Measurements from ENCODE around the gene PTCD2.
A peak's percentile ranks its signal among the peaks of the same experiment; 100 is the strongest.

PTCD2 gene

DNA sequence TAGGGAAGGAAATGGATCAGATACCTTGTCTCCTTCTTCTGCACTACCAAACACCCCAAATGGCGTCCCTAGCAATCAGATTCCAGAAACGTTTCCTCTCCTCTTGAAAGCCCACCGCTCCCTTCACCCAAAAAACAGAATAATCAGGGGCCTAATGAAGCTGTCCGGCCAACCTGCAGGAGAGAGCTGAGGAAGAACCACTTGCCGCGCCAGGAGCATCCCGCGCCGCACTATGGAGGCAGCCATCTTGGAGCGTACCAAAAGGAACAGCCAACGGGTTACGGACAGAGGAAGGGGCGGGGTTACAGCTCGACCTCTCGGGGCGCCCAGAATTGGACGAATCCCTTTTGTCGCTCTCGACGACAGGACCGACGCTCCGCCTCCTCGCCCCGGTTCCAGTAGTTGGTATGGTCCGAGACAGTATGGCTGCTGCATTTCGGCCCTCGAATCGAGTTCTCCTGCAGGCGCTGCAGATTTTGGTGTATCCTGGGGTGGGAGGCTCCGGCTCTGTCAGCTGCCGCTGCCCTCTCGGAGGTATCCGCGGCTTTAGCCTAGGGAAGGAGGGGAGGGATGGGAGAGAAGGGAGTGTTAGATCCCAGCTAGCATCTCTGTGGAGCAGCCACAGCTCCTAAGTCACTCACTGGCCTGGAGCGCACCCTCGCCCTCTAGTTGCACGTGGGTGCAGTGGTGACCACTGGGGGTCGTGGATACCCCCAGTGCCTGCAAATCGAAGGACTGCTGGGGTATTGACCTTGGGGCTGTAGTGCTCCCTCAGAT is at the start of gene PTCD2, which contains the start of gene MRPS27:
PTCD2 (plus strand) TSS at position 398 of the 777 bp plus-strand sequence; CDS start at position 408, 10 bp downstream.
MRPS27 (minus strand) TSS at position 265 of the 777 bp plus-strand sequence; CDS start at position 246, 19 bp downstream.
- in situ Hi-C loops (cut with HindIII; ENCODE audit: low pct_ligation_motif_present, low pct_unique_long_range_greater_than_20kb, low sequenced_read_pairs) = no loop called here
- peak; percentile 97 for DNase-seq

GRCh38 chr5:72271702-72272101 is 48.5 kb upstream of the PTCD2 start:
- in situ Hi-C loops (cut with HindIII; ENCODE audit: low pct_ligation_motif_present, low pct_unique_long_range_greater_than_20kb, low sequenced_read_pairs) = no loop called here
- no peak for DNase-seq

- in situ Hi-C loops (cut with HindIII; ENCODE audit: low pct_ligation_motif_present, low pct_unique_long_range_greater_than_20kb, low sequenced_read_pairs) = no loop called here
- DNase-seq = no peak
These were observed 47.8 kb upstream of the PTCD2 start for GRCh38 chr5:72272398-72272797.

- no peak for DNase-seq
- in situ Hi-C loops (cut with HindIII; ENCODE audit: low pct_ligation_motif_present, low pct_unique_long_range_greater_than_20kb, low sequenced_read_pairs) = no loop called here
These were observed 46.6 kb upstream of the PTCD2 start for GRCh38 chr5:72273547-72273946.

DNA sequence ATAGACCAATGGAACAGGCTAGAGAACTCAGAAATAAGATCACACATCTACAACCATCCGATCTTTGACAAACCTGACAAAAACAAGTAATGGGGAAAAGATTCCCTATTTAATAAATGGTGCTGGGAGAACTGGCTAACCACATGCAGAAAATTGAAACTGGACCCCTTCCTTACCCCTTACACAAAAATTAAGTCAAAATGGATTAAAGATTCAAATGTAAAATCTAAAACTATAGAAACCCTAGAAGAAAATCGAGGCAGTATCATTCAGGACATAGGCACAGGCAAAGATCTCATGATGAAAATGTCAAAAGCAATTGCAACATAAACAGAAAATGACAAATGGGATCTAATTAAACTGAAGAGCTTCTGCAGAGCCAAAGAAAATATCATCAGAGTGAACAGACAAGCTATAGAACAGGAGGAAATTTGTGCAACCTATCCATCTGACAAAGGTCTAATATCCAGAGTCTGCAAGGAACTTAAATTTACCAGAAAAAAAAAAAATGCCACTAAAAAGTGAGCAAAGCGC is 43.9 kb upstream of the PTCD2 start:
- in situ Hi-C loops (cut with HindIII; ENCODE audit: low pct_ligation_motif_present, low pct_unique_long_range_greater_than_20kb, low sequenced_read_pairs) = no loop called here
- no peak for DNase-seq

DNA sequence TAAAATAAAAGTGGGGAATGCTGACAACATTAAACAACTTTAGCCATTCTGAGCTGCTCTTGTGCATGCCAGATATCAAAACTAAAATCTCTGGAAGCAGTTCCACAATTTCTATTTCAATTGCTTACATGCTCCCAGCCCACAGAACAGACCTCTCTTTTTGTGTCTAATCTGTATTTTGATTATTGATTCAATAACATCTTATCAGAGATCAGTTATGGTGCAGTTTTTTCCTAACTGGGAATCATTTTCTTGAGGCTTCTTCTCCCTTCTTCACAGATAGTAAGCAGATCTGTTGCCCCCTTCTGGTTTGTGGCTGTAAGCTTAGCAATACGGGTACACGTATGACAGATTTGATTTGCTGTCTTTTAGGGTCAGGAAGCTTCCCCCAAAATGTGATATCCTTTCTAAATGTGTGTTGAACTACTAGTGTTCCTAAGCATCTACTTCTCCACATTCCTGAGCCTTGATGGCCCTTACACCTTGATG is 39.5 kb upstream of the PTCD2 start:
- in situ Hi-C loops (cut with HindIII; ENCODE audit: low pct_ligation_motif_present, low pct_unique_long_range_greater_than_20kb, low sequenced_read_pairs) = no loop called here
- peak; percentile 41 for DNase-seq

DNA sequence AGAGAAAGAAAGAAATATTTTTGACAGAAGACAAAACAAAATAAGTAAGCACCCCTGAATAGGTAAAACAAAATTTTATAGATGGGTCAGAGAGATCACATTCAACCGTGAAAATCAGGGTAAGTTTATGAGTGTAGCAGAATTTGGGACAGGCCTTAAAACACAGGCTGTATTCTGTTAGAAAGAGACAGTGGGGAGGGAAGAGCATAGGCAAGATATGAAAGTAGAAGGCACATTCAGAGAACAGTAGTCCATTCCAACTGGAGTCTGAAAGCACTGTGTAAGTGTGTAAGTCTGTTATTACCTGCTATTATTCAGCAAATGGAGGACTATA is 38.8 kb upstream of the PTCD2 start:
- no peak for DNase-seq
- in situ Hi-C loops (cut with HindIII; ENCODE audit: low pct_ligation_motif_present, low pct_unique_long_range_greater_than_20kb, low sequenced_read_pairs) = no loop called here

DNA sequence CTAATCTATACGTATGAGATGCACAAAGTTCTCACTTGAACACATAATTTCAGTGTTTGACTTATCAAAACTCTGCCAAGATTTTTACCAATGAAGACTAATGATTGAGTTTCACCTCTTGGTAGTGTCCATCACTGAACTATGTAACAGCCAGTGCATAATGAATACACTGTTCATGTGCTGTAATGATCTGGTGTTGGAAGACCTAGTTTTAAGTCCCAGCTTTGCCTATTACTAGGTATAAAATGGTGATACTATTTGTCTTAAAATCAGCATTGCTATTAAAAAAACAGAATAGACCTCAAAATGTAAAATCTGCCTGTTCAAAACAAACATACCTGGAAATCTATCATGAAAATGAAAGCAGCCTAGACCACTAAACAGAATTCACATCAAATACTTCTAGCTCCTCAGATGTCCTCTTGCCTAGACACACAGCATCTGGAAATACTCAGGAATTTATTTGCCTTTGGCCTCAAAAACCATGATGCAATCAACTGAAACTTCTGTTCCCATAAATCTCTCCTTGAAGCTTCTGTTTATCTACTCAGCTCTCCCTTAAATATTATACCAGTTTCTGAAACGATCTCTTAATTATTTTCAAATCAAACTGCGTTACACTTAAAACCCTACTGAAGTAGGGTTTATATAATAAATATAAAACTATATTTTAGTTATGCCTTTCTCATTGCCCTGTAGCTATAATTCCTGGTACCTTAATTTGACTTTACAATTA is 38.2 kb upstream of the PTCD2 start:
- peak; percentile 50 for DNase-seq
- in situ Hi-C loops (cut with HindIII; ENCODE audit: low pct_ligation_motif_present, low pct_unique_long_range_greater_than_20kb, low sequenced_read_pairs) = no loop called here

DNA sequence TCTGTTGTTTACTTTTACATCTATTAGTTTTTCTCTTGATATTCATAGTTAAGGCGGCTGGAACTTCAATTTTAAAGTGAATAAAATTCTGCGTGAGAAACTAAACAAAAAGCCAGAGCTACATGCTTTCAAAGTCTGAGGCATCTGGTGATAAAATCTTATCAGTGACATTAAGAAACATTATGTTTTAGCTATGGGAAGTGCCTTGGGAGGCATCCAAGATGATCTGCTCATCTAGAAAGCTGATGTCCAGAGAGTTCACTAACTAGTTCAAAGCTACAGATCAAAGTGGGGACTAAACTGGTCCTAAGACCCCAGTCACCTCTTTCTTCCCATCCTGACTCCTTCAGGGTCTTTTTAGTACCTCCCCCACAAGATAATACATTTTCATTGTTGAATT is 37.3 kb upstream of the PTCD2 start:
- no peak for DNase-seq
- in situ Hi-C loops (cut with HindIII; ENCODE audit: low pct_ligation_motif_present, low pct_unique_long_range_greater_than_20kb, low sequenced_read_pairs) = no loop called here

DNA sequence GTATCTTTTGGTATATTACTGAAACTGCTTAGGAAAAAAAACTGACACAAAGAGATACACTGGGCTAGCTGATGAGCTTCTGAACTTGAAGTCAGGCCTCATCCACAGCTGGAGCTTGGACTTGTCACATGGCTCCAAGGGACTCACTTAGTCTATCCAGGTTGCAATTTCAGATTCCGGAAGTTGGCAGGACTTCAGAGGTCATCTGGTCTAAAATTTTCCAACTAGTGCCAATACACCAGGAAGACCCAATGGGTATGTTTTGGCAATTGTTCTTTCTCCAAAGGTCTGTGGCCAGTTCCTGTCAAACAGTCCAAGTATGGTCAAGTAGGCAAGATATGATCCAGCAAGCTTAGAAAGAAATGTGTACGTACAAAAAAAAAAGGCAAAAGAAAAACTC is 36.8 kb upstream of the PTCD2 start:
- in situ Hi-C loops (cut with HindIII; ENCODE audit: low pct_ligation_motif_present, low pct_unique_long_range_greater_than_20kb, low sequenced_read_pairs) = no loop called here
- DNase-seq = no peak

- DNase-seq = no peak
These were observed 35.4 kb upstream of the PTCD2 start for GRCh38 chr5:72284559-72285423.

DNA sequence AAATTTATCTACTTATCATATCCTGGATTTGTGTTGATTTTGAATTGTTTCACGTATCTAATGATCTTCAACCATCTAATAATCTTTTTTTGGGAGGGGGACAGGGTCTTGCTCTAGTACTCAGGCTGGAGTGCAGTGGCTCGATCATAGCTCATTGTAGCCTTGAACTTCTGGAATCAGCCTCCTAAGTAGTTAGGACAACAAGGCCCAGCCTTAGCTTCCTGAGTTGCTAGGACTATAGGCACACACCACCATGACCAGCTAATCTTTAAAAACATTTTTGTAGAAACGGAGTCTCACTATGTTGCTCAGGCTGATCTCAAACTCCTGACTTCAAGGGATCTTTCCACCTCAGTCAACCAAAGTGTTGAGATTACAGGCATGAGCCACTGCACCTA is 34.8 kb upstream of the PTCD2 start:
- no peak for DNase-seq
- in situ Hi-C loops (cut with HindIII; ENCODE audit: low pct_ligation_motif_present, low pct_unique_long_range_greater_than_20kb, low sequenced_read_pairs) = no loop called here

More at GRCh38 chr5:72284559-72285423, 35.4 kb upstream of the PTCD2 start:
- in situ Hi-C loops (cut with HindIII; ENCODE audit: low pct_ligation_motif_present, low pct_unique_long_range_greater_than_20kb, low sequenced_read_pairs) = no loop called here

- no peak for DNase-seq
- in situ Hi-C loops (cut with HindIII; ENCODE audit: low pct_ligation_motif_present, low pct_unique_long_range_greater_than_20kb, low sequenced_read_pairs) = no loop called here
These were observed 33.4 kb upstream of the PTCD2 start for GRCh38 chr5:72286798-72287197.

DNA sequence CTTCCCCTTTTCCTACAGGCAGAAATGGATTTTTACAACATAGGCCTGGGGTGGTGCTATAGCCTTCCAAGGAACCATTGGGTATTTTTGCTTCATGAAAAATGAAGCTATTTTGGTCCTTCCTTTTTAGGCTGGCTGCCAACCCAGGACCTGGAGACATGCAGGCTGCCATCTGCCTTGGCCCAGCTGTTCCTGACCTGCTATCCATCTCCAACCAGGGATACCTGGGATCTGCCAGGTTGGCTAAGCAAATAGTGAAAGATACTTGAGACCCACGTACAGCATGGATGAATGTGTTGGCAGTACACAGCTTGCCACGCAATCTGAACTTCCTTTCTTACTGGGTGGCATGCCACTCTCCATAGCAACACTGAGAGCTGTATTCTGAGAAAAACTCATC is 31.2 kb upstream of the PTCD2 start:
- in situ Hi-C loops (cut with HindIII; ENCODE audit: low pct_ligation_motif_present, low pct_unique_long_range_greater_than_20kb, low sequenced_read_pairs) = no loop called here
- no peak for DNase-seq

- in situ Hi-C loops (cut with HindIII; ENCODE audit: low pct_ligation_motif_present, low pct_unique_long_range_greater_than_20kb, low sequenced_read_pairs) = no loop called here
- no peak for DNase-seq
These were observed 29.6 kb upstream of the PTCD2 start for GRCh38 chr5:72290356-72291133.

DNA sequence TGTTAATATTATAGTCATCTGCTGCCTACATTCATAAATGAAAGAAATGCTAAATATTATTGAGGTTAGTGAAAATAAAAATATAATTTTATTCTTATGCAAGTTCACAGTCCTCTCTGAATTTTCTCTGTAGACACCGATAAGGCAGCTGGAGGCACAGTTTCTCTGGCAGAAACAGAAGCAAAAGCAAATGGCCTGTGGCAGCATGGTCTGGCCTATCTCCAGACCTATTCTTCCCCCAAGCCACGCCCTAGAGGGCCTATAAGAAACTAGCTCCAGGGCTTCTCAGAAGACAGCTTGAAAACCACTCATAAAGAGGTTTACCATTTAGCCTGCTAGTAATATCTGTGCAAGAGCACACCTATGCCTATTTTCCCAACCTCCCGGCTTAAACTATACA is 28.6 kb upstream of the PTCD2 start:
- no peak for DNase-seq
- in situ Hi-C loops (cut with HindIII; ENCODE audit: low pct_ligation_motif_present, low pct_unique_long_range_greater_than_20kb, low sequenced_read_pairs) = no loop called here

GRCh38 chr5:72292411-72292810 is 27.8 kb upstream of the PTCD2 start:
- no peak for DNase-seq
- in situ Hi-C loops (cut with HindIII; ENCODE audit: low pct_ligation_motif_present, low pct_unique_long_range_greater_than_20kb, low sequenced_read_pairs) = no loop called here

DNA sequence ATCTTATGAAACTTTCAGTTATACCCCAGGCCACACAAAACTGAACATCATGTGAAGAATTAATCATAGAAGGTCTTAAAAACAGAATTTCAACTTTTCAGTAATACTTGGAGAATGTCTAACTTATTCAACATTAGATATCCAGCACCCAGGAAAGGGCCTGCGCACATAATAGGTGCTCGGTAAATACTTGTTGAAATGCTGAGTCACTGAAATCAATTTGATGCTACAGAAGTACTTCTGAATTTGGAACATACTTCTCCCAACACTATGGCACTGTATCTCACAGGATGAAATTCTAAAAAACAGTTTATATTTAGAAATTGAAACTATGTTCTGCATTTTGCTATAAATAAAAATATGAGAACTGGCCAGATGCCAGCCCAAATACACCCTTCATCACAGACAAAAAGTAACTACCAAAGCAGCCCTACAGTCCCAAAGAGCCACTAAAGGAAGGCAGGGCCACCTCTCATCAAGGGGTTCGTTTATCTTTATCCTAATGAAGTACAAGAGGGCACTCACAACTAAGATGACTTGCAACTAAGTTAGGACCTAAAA is 26.6 kb upstream of the PTCD2 start:
- DNase-seq = no peak
- in situ Hi-C loops (cut with HindIII; ENCODE audit: low pct_ligation_motif_present, low pct_unique_long_range_greater_than_20kb, low sequenced_read_pairs) = no loop called here
